ENCODE data around the gene BBS9. TPM values are rescaled to one million over a fixed set of nuclear protein-coding genes. Genes with fewer than 3 reads are reported as not detected.

Gene BBS9
- total RNA-seq, 1 experiment from 2014 or later, result 20.9 TPM

DNA sequence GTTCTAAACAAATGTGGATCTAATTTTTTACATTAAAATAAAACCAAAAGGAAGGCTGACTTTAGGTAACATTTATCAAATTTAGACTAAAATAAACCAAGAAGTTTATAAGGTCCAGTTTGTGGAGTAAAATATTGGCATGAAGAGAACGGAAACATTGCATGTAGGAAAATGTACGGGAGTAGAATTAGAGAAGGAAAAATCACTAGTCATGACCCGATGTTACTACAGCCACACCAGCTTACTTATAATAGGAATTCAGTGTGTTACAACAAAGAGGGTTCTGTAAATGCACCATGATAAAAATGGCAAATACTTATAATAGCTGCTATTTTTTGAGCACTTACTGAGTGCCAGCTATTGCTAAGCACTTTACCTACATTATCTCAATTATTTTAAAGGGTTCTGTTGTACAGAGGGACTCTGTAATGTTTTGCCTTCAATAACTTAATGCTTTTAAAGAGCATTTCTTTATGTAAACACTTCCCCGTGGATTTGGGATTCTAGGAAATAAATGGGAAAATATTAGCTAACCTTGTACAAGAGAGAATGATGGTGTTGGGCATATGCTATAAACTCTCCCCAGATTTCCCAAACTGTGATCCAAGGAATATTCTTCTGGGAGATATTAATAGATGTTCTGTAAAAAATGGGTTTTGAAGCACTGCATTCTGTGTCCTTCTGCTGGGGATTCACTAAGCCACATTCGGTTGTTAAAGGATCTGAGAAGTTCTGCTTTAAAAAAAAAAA lies 296.7 kb downstream of the BBS9 start:
- peak; percentile 25 for DNase-seq (ENCODE audit: low read depth, low spot score)
- in situ Hi-C loops (cut with HindIII; ENCODE audit: low pct_unique_long_range_greater_than_20kb, low sequenced_read_pairs), result loop anchor here (10.0 kb wide), 1 partner anchor 71 kb away; no protein-coding TSS in a partner anchor

DNA sequence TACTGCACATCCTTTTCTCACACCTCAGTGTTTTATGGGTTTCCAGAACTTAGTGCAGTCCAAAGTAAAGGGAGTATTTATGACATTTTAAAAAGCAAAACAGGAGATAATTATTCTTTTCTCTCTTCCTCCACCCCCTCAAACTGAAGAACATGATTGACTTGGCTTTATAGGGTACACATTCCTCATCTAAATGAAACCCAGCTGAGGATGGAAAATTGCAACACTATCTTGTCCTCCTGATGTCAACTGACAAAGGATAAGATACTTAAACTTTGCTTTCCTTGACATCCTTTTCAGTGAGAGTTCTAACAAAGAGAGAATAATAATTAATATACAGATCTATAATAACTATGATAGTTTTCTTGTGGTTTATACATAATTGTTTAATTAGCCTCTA lies 299.1 kb downstream of the BBS9 start:
- in situ Hi-C loops (cut with HindIII; ENCODE audit: low pct_unique_long_range_greater_than_20kb, low sequenced_read_pairs), result loop anchor here (10.0 kb wide), 1 partner anchor 74 kb away; no protein-coding TSS in a partner anchor
- no peak for DNase-seq (ENCODE audit: low read depth, low spot score)

DNA sequence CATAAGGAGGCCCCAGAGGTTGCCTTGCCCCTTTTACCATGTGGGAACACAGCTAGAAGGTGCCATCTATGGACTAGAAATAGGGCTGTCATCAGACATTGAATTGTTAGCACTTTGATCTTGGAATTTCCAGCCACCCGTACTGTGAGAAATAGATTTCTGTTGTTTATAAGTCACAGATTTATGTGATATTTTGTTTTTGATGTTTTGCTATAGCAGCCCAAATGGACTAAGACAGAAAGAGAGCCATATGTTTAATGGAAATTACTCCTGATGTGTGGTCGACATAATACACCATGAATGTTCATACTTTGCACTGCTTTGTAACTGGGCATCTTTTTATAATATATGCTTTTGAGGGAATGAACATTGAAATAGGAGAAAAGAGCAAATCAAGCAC lies 302.2 kb downstream of the BBS9 start:
- in situ Hi-C loops (cut with HindIII; ENCODE audit: low pct_unique_long_range_greater_than_20kb, low sequenced_read_pairs), result no loop called here
- DNase-seq (ENCODE audit: low read depth, low spot score), result no peak

DNA sequence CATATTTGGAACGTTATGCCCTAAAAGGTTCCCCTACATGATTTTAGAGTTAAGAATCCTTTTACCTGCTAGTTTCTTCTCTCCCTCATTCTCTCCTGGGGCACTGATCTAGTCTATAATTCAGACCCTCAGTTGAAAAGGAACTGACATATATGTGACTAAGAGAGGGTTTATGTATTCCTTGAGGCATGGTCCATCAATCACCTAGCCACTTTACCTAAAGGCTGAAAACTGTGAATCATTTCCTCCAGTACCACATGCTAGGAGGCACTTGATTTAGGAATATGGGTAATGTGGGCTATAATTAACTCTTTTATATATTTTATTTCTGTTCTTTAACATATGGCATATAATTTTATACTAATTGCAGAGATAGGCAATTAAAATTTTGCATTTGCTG lies 303.5 kb downstream of the BBS9 start:
- no peak for DNase-seq (ENCODE audit: low read depth, low spot score)
- in situ Hi-C loops (cut with HindIII; ENCODE audit: low pct_unique_long_range_greater_than_20kb, low sequenced_read_pairs), result no loop called here

DNA sequence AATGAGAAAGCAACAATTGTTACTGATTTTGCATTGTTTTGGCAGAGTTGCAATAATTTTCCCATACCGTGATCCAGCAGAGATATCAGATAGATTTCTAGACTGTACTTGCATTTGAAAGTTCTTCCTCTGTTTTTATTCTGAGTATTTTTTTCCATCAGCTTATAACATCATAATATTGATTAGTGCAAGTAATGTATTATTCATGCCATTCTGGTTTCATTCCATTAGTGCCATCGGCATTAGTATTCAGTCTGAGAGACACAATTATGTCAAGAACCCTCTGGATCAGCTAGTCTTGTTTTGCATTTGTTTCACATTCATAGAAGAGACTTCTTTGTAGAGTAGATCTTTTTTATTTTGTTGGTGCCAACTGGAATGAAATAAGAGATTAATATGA lies 304.0 kb downstream of the BBS9 start:
- in situ Hi-C loops (cut with HindIII; ENCODE audit: low pct_unique_long_range_greater_than_20kb, low sequenced_read_pairs), result no loop called here

DNA sequence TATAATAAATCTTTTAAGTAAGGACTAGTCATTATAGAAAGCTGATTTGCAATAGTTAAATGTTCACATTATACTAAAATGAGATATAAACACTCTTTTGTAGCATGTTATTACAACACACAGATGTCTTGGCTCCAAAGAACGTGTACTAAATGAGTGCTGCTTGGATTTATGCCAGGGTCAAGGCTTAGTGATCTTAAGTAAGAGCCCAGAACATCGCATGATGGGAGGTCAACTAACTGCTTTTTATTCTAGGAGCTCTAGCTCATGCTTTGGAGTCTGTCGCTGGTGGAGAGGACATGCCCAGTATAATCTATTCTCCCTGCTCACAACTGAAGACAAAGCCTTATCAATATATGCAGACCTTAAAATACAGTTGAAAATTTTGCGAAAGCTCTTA lies 315.1 kb downstream of the BBS9 start:
- DNase-seq (ENCODE audit: low read depth, low spot score), result no peak
- in situ Hi-C loops (cut with HindIII; ENCODE audit: low pct_unique_long_range_greater_than_20kb, low sequenced_read_pairs), result no loop called here

More for the DNA sequence above, 304.0 kb downstream of the BBS9 start:
- no peak for DNase-seq (ENCODE audit: low read depth, low spot score)

DNA sequence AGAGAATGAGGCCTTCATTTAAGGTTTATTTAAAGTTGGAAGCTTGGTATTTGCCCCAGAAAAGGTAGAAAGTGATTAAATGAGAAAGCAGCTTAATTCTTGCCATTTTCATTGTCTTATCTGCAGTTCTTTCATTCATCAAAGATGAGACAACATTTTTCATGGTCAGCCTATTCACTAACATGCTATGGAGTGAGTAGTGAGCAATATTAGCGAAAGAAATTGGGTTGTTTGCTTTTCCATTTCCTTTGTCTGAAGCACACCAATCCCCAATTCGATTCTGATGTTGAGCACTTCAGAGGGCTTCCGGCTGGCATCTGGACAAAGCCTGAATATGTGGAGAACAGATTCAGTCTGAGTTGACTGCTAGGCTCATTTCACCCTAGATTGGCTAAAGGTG lies 317.2 kb downstream of the BBS9 start:
- no peak for DNase-seq (ENCODE audit: low read depth, low spot score)
- in situ Hi-C loops (cut with HindIII; ENCODE audit: low pct_unique_long_range_greater_than_20kb, low sequenced_read_pairs), result no loop called here

DNA sequence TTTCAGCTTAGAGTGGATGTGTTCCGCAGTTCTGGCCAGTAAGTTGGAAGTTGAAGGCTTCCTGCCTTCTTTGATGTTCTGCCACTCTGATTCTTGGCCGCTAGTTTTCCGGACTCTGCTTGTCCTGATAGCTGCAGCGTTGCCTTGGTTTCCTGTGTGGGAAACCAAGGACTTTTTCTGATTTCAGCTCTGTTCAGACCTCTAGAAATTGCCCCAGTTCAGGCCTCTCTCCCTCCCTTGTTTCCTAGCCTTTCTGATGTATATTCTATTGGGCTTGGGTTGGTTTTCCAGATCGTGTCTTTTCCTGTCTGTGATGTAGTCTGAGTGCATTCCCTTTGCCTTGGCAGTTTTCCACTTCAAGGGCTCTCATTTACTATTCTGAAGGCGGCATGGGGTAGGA lies 318.7 kb downstream of the BBS9 start:
- DNase-seq (ENCODE audit: low read depth, low spot score), result no peak
- in situ Hi-C loops (cut with HindIII; ENCODE audit: low pct_unique_long_range_greater_than_20kb, low sequenced_read_pairs), result no loop called here

DNA sequence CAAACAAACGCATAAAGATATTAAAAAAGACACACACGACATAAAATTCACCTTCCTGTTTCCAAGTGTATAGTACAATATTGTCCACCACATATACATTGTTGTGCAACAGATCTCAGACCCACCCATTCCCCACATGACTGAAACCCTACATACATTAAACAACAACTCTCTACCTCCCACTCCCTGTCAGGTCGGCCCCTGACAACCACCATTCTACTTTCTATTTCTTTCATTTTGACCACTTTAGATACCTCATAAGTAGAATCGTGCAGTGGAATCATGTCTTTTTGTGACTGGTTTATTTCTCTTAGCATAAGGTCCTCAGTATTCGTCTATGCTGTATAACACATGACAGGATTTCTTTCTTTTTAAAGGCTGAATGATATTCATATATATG lies 320.5 kb downstream of the BBS9 start:
- in situ Hi-C loops (cut with HindIII; ENCODE audit: low pct_unique_long_range_greater_than_20kb, low sequenced_read_pairs), result no loop called here

DNA sequence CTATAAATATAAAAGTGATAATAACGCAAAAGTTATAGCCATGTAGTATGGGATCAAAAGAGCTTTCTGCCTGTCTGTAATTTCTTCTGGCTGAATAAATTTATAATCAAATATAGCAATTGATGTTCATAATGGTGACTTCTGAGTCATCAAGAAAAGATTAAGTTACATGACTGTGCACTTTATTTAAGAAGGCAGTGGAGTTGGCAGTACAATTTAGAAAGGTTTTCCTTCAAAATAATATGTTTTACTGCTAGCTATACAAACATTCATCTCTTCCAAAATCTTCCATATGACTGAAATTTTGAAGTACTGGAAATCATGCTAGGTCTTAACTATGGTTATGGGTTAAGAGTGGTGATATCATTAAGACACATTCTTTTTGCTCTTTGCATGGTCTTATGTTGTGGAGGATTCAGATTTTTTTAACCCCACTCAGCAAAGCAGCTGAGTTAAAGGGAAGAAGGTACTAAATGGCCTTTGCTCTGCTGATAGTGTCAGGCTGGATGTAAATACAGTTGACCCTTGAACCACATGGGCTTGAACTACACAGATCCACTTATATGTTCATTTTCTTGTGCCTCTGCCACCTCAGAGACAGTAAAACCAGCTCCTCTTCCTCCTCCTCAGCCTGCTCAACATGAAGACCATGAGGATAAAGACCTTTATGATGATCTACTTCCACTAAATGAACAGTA lies 323.6 kb downstream of the BBS9 start:
- in situ Hi-C loops (cut with HindIII; ENCODE audit: low pct_unique_long_range_greater_than_20kb, low sequenced_read_pairs), result no loop called here
- no peak for DNase-seq (ENCODE audit: low read depth, low spot score)

More for the DNA sequence above, 320.5 kb downstream of the BBS9 start:
- no peak for DNase-seq (ENCODE audit: low read depth, low spot score)

DNA sequence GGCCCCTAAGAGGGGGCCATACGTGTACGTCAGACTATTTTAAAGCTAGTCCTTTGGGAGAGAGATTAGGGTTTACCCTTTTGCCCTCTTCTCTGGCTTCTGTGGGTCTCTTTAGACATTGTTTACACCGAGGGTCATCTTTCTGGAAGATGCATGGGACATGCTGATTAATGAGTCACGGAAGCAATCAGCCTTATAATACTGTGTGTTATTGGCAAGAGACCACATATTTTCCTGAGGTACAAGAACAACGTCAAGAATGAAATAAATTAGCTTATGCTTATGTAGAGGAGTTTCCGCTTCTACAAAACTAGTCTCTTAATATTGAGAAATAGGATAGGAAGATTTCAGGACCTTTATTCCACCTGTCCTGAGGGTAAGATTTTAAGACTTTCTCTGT lies 327.7 kb downstream of the BBS9 start:
- in situ Hi-C loops (cut with HindIII; ENCODE audit: low pct_unique_long_range_greater_than_20kb, low sequenced_read_pairs), result no loop called here
- no peak for DNase-seq (ENCODE audit: low read depth, low spot score)

DNA sequence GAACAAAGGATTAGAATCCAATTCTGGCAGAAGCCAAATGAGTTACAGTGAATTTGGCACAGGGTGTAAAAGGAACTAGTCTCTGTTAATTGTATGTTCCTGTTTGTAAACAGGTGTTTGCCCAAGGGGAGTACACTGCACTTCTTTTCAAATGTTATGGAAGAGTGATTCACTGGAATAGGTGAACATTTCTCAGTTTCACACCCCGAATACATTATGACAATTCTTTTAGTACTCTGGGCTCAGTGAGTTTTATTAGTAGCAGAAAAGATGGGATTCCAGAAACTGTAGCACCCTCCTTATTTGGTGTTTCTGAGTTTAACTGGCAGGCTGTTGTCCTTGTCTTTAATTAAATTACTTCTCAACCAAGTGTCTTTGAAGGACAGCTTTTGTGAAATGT lies 329.2 kb downstream of the BBS9 start:
- in situ Hi-C loops (cut with HindIII; ENCODE audit: low pct_unique_long_range_greater_than_20kb, low sequenced_read_pairs), result no loop called here
- no peak for DNase-seq (ENCODE audit: low read depth, low spot score)

DNA sequence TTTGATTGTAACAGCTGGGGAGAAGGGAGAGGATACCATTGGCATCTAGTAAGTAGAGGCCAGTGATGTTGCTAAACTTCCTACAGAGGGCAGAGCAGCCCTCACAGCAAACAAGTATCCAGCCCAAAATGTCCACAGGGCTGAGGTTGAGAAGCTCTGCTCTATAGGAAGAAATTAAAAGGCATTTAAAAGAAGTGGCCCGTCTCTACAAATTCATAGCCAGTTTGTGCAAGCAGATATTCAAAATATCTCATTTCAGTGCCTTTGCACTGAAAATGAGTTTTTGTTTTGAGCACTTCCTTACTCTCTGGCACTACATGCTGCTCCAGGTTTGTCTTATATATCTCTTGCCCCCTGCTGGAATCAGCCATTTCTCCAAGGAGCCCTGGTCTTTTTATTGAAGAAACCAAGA lies 330.0 kb downstream of the BBS9 start:
- DNase-seq (ENCODE audit: low read depth, low spot score), result peak; percentile 82
- in situ Hi-C loops (cut with HindIII; ENCODE audit: low pct_unique_long_range_greater_than_20kb, low sequenced_read_pairs), result no loop called here

DNA sequence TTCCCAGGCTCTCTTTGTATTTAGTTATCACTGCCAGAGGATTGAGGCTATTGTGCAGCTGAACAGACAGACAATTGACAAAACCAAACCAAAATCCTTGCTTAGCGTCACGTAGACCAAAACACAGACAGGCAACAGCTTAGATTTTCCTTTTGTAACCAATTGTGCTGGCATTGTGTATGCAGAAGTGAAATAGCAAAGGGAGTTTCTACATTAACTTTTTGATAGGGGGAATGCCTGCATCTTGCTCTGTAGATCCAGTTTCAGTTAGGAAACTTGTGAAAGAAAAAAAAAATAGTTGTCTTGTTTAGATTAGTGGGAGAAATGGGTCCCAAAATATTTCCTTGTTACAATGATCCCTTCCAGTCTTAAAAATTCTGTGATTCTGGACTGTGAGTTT lies 333.8 kb downstream of the BBS9 start:
- in situ Hi-C loops (cut with HindIII; ENCODE audit: low pct_unique_long_range_greater_than_20kb, low sequenced_read_pairs), result no loop called here
- no peak for DNase-seq (ENCODE audit: low read depth, low spot score)

DNA sequence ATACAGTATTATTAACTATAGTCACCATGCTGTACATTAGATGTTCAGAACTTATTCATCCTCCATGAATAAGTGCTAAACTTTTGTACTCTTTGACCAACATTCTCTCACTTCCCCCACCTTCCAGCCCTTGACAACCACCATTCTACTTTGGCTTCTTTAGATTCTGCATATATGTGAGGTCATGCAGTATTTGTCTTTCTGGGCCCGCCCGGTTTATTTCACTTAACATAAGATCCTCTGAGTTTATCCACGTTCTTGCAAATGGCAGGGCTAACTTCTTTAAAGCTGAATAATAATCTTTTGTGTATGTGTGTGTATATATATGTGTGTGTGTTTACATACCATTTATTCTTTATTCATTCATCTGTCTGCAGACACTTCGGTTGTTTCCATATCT lies 336.8 kb downstream of the BBS9 start:
- in situ Hi-C loops (cut with HindIII; ENCODE audit: low pct_unique_long_range_greater_than_20kb, low sequenced_read_pairs), result no loop called here
- DNase-seq (ENCODE audit: low read depth, low spot score), result no peak

DNA sequence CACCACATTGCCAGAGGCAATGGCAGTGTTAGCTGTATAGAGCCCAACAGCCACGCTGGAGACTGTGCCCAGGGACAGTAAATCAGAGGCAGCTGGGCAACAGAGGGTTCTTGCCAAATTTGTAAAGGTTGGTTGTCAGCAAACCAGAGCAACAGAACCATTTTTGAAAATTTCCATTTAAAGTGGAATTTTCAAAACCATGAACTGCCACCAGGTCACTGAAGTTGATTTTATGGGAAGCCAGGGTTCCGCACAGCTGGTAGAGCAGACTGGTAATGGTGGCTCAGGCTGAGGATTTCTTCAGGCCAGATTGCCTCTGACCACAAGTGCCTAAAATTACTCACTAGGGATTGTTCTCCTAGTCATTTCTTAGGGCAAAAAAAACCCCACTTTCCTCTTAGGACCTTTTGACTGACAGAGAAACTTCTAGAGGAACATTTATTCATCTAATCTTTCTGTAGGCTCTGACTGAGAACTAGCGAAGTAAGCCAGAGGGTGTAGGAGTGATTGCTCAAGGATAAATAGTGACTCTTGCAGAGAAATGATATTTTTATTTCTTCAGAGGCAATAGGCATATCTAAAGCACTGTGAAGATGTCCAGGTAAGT lies 342.4 kb downstream of the BBS9 start:
- DNase-seq (ENCODE audit: low read depth, low spot score), result no peak
- in situ Hi-C loops (cut with HindIII; ENCODE audit: low pct_unique_long_range_greater_than_20kb, low sequenced_read_pairs), result no loop called here

DNA sequence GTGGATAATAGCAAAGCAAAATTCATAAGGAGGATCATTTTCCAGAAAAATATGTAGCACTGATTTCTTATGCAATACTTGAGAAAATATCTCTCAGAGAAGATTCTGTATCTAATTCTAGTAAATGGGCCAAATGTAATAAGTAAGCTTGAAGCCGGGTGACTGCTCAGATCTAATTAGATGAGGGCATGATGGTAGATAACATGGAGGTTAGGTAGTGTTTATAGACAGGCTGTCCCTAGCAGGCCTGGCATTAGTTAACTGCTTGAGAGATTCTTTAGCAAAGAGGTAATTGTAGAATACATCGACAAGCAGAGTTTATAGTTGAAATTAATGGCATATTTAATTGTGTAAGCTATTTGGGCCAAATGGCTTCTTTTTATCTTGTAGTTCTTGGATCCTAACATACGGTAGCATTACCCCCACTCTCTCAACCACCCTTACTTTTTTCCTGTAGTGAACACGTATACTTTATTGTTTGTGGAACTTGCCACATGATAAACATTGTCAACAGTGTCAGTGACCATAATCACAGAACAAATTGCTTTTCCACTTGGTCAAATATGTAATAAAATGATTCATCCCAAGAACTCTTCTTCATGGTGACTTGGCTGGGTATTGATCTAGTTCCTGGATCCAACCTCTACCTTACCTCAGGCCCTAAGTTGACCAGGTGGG lies 343.1 kb downstream of the BBS9 start:
- no peak for DNase-seq (ENCODE audit: low read depth, low spot score)
- in situ Hi-C loops (cut with HindIII; ENCODE audit: low pct_unique_long_range_greater_than_20kb, low sequenced_read_pairs), result no loop called here

DNA sequence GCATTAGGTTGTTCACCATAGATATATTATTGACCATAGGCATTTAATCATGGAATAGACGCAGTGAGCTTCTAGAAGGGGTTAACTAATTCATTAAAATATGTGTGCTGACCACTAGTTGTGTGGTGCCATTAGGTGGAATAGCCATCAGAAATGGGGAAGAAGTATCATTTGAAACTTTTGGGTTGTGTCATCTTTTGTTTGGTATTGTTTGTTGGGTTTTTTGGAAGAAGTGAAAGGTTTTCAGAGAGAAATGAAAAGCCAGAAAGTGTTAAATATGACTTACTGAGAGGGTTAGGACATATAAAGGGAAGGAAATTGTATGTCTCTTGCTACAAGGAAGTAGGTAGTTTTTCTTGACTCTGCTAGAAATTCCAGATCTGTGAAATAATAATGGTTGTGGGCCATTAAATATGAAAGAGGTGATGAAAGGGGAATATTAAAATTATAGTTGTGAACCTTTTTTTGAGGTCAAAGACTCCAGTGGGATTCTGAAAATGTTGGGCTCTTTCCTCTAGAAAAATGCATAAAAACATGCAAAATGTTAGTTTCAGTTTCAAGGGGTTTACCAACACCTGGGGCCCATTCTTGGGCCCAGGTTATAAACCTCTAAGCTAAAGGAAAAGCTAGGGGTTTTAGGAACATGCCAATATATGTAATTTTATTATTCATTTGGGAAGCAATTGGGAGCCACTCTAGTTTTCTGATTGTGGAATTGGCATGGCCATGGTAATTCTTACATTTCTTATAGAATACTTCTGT lies 348.5 kb downstream of the BBS9 start:
- in situ Hi-C loops (cut with HindIII; ENCODE audit: low pct_unique_long_range_greater_than_20kb, low sequenced_read_pairs), result no loop called here
- no peak for DNase-seq (ENCODE audit: low read depth, low spot score)

All from SK-MEL-5 (cell line).